ENCODE data around the gene GALNT7.

GALNT7 gene

DNA sequence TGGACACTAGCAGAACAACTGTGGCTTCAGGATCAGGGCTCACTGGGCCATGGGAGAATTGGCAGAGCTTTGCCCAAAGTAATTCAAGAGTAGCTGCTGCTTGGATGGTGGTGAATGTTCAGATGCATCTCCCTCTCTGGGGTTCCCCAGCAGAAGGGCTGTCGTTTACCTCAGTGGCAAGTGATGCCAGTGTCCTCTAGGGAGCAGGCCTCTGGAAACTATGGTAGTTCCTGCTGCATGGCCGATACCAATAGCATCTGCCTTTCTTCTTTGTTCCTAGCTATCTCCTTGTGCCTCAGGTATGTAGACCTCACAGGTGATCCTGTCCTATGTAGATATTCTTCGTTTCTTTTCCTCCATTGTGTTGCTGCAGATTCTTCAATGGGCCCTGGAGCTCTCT lies 139.2 kb downstream of the GALNT7 start:
- no peak for DNase-seq (ENCODE audit: low read depth)

DNA sequence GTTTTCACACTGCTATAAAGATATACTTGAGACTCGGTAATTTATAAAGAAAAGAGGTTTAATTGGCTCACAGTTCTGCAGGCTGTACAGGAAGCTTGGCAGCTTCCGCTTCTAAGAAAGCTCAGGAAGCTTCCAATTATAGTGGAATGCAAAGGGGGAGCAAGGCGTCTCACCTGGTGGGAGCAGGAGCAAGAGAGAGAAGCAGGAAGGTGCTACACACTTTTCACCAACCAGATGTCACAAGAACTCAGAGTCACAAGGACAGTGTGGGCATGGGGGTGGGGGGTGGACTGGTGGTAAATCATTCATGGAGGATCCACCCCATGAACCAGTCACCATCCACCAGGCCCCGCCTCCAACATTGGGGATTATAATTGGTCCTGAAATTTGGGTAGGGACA lies 142.8 kb downstream of the GALNT7 start:
- DNase-seq (ENCODE audit: low read depth) = no peak

DNA sequence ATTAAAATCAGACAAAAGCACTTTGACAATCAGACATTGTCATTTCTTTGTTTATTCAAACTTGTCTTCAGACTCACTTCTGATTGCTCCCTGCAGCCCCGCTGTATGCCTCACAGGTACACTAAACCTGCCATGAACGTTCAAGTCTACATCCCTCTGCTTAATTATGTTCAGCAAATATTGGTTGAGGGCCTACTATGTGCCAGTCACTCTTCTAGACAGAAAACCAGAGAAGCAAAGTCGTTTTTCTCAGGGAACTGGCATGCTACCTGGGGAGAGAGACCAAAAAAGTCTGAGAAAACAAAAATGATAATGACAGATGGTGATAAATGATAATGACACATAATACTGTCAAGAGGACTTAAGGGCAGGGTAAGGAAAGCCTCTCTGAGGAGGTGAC lies 146.1 kb downstream of the GALNT7 start:
- DNase-seq (ENCODE audit: low read depth) = no peak

DNA sequence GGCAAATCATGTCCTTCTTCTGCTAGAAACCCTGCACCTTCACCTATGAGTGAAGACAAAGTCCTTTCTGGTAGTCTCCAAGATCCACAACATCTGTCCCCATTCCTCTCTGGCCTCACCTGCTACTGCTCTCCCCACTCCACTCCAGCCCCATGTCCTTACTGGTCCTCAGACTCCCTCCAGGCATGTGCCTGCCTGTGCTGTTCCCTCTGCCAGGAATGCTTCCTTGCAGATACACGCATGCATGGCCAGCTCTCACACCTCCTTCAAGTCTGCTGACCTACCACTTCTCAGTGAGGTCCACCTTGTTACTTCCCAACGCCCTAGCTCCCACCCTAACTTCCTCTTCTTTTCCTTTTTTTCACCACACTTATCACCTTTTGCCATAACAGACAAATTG lies 147.4 kb downstream of the GALNT7 start:
- DNase-seq (ENCODE audit: low read depth) = no peak

DNA sequence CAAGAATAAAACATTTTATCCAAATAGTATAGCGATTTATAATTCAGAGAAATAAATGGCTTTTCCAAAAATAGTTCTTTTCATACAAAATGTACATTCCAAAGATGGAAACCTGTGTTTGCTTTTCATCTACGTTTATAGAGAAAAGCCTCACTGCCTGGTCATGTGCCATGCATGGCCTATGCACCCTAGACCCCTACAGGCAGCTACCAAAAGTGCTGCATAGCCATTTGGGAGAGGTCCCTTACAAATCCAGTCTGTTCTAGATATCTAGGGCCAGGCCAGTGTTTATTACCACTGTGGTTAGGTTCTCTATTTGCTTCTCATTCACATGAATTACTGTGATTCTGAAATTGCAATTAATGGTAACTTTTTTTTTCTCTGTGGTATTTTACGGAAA lies 148.4 kb downstream of the GALNT7 start:
- no peak for DNase-seq (ENCODE audit: low read depth)

DNA sequence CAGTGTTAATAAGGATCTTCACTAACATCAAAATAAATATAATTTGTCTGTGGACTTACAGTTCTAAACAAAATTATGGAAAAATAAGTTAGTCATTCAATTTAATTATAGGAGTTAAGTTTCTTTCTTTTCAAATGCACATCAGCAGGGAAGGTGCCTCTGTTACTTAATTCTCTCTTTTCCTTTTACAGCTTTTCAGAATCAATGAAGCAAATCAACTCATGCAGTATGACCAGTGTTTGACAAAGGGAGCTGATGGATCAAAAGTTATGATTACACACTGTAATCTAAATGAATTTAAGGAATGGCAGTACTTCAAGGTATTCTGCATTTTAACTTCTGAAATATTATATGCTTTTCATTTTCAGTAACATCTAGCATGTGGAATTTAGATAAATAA lies 149.6 kb downstream of the GALNT7 start:
- DNase-seq (ENCODE audit: low read depth) = no peak

GRCh38 chr4:173318648-173319211 lies 150.1 kb downstream of the GALNT7 start:
- no peak for DNase-seq (ENCODE audit: low read depth)

- DNase-seq (ENCODE audit: low read depth) = no peak
Observed at GRCh38 chr4:173319696-173320095, 151.1 kb downstream of the GALNT7 start.

GRCh38 chr4:173325007-173325736 lies 156.6 kb downstream of the GALNT7 start:
- DNase-seq (ENCODE audit: low read depth) = no peak

- DNase-seq (ENCODE audit: low read depth) = no peak
Observed at GRCh38 chr4:173328236-173328901, 159.8 kb downstream of the GALNT7 start.

DNA sequence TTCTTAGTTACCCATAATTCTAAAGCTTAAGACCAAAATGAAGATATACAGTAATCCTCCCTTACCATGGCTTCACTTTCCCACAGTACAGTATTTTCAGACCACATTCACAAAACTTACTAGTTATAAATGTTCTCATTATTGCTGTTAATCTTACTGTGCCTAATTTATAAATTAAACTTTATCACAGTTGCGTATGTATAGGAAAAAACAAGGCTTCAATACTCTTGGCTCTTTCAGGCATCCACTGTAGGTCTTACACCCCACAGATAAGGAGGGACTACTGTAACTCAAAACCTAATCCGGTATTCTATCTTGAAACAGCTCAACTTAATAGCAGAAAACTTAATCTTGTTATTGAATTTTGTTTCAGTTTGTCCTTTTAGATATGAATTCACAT lies 162.0 kb downstream of the GALNT7 start:
- no peak for DNase-seq (ENCODE audit: low read depth)

GRCh38 chr4:173332021-173332487 lies 163.4 kb downstream of the GALNT7 start:
- no peak for DNase-seq (ENCODE audit: low read depth)

- no peak for DNase-seq (ENCODE audit: low read depth)
Observed at GRCh38 chr4:173332963-173333657, 164.5 kb downstream of the GALNT7 start.

- DNase-seq (ENCODE audit: low read depth) = peak; percentile 30
Observed at GRCh38 chr4:173333658-173334084, 165.1 kb downstream of the GALNT7 start.

DNA sequence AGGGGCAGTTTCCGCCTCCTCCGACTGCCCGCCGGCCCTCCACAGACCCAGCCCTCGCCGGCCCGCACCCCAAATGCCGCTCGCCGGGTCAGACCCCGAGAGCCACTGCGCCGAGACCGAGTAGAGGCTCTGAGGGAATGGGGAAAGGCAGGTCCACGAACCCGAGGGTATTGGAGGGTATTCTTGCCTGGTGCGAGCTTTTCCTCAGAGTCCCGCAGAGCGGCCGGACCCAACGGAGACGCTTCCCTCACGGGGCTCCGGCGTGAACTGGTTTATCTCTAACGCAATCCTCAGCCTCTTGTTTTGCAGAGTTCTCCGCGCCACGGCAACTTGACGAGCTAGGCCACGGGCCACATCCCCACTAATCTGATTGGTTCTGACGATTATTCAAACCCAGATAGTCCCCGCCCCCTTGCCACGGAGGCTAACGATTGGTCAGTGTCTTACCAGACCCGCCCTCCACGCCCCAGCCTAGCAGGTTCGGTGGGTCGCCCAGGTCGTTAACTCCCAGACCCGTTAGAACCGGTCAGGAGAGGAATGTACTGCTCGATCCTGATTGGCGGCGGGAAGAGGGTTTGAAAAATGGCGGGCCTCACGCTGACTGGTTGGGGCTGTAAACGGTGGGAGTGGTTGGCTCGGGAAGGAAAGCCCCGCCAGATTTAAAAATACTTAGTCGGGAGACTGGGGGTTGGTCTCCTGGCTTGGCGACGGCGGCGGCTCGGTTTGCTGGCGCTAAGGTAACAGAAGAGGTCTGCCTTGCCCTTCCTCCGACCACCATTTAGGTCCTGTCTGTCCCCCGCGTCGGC lies 165.7 kb downstream of the GALNT7 start, which contains the start of gene HMGB2:
TSS of gene HMGB2 (minus strand) at position 274 of the 806 bp plus-strand sequence. CDS start 709 bp downstream, outside the sequence.
- DNase-seq (ENCODE audit: low read depth) = peak; percentile 99

DNA sequence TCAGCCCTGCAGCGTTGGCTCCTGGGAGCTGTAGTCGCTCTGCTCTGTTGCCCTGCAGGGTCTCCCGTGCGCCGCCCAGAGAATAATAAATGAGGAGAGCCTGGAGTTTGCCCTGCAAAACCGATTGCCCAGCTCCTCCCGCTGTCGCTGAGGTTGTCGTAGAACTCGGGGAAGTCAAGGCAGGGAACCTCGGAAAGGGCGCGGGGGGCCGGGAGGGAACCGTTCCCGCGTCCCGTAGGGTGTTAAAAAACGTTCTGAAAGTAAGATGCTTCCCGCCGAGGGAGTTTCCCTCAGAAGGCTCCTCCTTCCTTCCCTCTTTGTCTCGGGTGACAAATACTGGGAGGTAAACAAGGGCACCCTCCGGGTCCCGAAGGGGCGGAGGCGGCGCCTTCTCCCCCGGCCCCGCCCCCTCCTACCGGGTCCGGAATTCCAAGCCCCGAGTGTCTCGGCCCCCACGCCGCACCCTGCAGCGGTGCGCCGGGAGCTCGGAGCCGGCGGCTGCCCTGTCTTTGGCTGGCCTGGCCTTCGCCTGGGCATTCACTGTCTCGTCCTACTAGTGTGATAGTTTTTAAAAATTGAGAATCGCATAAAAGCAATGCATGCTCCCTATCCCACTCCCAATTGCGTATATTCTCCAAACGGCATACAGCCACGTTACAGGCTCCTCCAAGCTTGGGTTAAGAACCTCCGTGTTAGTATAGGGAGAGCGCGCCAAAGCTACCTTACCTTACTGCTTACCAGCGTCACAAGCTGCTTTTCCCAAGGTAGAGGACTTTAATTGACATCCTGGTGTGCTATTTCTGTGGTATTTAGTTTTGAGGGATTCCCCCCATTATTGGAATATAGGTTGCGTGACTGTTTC lies 166.5 kb downstream of the GALNT7 start:
- DNase-seq (ENCODE audit: low read depth) = peak; percentile 2

DNA sequence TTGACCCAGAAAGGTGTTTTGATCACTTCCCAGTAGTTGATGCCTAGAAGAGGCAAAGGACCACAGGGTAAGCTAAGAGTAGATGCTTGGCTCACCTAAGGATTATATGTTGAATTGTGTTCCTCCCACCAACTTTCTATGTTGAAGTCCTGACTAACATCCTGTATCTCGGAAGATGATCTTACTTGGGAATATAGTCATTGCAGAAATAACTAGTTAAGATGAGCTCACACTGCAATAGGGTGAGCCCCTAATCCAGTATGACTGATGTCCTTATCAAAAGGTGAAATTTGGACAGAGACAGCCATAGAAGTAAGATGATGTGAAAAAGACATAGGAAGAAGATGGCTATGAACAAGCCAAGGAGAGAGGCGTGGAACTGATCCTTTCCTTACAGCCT lies 168.9 kb downstream of the GALNT7 start:
- DNase-seq (ENCODE audit: low read depth) = no peak

DNA sequence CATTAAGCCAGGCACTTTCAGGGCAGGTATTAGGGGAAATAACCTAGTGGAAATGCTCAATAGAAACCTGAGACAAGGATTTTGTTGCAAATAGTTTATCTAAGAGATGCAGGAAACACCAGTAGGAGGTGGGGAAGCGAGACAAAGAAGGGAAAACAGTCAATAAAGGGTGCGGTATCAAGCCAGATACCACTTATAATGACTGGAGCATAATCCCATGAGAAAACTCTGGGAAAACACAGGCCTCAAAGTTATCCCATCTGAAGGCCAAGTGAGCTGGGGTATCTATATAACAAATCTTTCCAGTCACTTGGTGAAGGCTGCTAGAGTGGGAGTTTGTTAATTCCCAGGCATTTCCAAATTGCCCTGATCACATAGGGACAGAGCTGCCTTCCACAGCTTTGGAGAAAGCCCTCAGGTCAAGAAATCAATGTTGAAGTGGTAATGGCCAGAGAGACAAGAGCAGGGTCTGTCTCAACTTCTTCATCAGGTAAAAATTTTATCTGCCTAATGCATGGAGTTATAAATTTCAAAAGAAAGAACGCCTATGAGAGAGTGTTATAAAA lies 175.3 kb downstream of the GALNT7 start:
- no peak for DNase-seq (ENCODE audit: low read depth)

DNA sequence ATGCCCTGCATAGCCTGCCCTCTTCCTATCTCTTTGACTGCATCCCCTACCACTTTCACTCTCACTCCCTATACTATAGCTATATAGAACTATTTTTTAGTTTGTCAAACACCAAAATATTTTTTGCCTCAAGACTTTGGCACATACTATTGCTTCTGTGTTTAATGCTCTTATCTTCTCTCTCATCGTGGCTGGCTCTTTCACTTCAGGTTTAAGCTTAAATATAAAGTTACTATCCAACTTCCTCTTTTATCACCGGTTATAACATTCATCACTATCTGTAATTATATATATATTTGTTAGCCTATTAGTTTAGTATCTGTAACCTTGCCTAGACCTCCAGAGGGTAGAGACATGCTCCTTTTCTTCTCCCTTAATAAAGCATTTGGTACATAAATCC lies 177.0 kb downstream of the GALNT7 start:
- DNase-seq (ENCODE audit: low read depth) = no peak

- no peak for DNase-seq (ENCODE audit: low read depth)
Observed at GRCh38 chr4:173346074-173346473, 177.5 kb downstream of the GALNT7 start.
